WERI-Rb-1 (cell line): ENCODE measurements around the gene PPOX.

ENCODE experiments used
- DNase-seq: peaks from one replicate; pipeline ENCODE4 v3.0.0-alpha.2; 2020
- H3K27ac ChIP-seq: fragments of 250-450 bp; sonication (Bioruptor Pico); 2 replicates; pipeline ENCODE4 v1.5.1; 2020; ENCODE audit warnings: mild to moderate bottlenecking, moderate library complexity
- H3K27me3 ChIP-seq: fragments of 250-450 bp; sonication (Bioruptor Pico); 2 replicates; pipeline ENCODE4 v1.5.1; 2021; ENCODE audit warnings: mild to moderate bottlenecking, low read depth, moderate library complexity; ENCODE audit not compliant: insufficient read depth, severe bottlenecking
- H3K36me3 ChIP-seq: fragments of 250-450 bp; sonication (Bioruptor Pico); 2 replicates; pipeline ENCODE4 v1.5.1; 2020; ENCODE audit warnings: mild to moderate bottlenecking, moderate library complexity
- H3K4me3 ChIP-seq: 2 replicates; pipeline ENCODE4 v1.5.1; 2011; ENCODE audit warnings: low read depth, mild to moderate bottlenecking, control low read depth, low read length
- H3K9me3 ChIP-seq: fragments of 250-450 bp; sonication (Bioruptor Pico); 2 replicates; pipeline ENCODE4 v1.5.1; 2021; ENCODE audit warnings: mild to moderate bottlenecking, moderate library complexity; ENCODE audit not compliant: severe bottlenecking
- CTCF ChIP-seq: IDR thresholded peaks from 2 replicates; pipeline ENCODE4 v1.5.1; 2011; ENCODE audit warnings: low read depth, mild to moderate bottlenecking, control low read depth, inconsistent platforms, low read length

The PPOX gene

DNA sequence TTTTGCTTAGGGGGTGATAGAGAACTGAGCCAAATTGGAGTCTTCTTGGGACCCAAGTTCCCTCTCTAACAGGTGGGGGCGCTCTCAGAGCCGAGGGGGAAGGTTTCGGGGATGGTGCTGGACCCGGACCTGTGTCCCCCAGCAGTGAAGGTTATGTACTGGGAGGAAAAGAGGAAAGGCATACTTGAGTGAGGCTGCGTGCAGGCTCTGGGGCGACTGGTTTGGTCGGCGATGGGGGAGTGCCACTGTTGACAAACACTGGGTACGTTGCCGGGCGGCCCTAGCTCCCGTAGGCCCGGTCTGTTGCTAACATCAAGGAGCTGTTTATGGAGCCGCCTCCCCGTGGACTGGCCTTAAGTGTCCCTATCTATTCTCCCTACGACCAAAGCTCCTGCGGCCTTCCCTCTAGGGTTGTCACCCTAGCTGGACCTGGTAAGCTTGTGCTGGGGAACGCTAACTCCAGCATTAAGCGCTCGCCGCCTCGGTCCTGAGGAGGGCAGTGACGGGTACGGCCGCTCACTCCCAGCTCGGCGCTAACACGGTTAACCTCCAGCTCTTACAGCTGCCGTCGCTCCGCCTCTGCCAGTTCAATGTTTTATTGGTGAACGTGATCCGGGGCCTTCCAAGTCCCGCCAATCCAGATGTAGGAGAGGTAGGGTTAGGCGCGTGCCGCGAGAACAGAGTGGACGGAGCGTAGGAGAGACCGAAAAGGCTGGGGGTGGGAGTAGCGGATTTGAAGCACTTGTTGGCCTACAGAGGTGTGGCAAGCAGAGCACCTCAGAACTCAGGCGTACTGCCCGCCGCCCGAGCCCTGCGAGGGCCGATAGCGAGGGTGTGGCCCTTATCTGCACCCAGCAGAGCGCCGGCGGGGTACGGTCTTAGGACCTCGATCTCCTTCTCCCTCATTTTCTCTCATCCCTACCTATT lies at the start of gene PPOX:
Gene PPOX (plus strand): TSS at position 685 of the 927 bp plus-strand sequence. CDS start 422 bp downstream, outside the sequence.
- peak within 1 kb of the TSS; percentile 68 for H3K4me3 ChIP-seq
- H3K27me3 ChIP-seq = no peaks in the 10 kb centered on the region
- TF ChIP-seq CTCF = peak; percentile 74
- H3K9me3 ChIP-seq = no peaks in the 10 kb centered on the region
- peak within 1 kb of the TSS; percentile 61 for H3K27ac ChIP-seq
- H3K36me3 ChIP-seq = peaks cover 68% of the 10 kb centered on the region
- DNase-seq = peak; percentile 100

- H3K4me3 ChIP-seq = peak within 1 kb of the TSS; percentile 59
- H3K9me3 ChIP-seq = no peaks in the 10 kb centered on the region
- H3K27me3 ChIP-seq = no peaks in the 10 kb centered on the region
- DNase-seq = peak; percentile 93
- TF ChIP-seq CTCF = no peak
- peak within 1 kb of the TSS; percentile 84 for H3K27ac ChIP-seq
- H3K36me3 ChIP-seq = peaks cover 65% of the 10 kb centered on the region
Observed at GRCh38 chr1:161117759-161118581, 48.3 kb upstream of the PPOX start, which contains the start of the genes NIT1 and PFDN2. TSS of gene NIT1 (plus strand) at chr1:161118105. CDS start at chr1:161118177, 72 bp downstream. TSS of gene PFDN2 (minus strand) at chr1:161118037. CDS start at chr1:161118026, 11 bp downstream.

DNA sequence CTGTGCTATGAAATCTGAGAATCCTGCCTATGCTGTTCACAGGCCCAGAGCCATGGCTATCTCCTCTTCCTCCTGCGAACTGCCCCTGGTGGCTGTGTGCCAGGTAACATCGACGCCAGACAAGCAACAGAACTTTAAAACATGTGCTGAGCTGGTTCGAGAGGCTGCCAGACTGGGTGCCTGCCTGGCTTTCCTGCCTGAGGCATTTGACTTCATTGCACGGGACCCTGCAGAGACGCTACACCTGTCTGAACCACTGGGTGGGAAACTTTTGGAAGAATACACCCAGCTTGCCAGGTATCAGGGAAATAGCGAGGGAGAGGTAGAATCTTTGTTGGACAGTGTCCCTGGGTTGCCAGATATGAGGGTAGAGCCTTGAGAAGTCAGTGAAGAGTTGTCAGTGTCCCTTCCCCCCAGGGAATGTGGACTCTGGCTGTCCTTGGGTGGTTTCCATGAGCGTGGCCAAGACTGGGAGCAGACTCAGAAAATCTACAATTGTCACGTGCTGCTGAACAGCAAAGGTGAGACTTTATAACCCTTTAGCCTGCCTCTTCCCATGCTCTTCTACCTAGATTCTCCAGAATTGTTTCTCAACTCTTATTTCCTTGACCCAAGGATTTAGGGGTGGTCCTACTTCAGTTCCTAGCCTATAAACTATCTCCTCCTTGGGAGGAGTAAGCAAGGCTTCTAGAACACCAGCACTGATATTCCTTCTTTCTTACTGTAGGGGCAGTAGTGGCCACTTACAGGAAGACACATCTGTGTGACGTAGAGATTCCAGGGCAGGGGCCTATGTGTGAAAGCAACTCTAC lies 46.9 kb upstream of the PPOX start:
- Histone ChIP-seq H3K27ac (peak overlapping the region; percentile 84; the same call in 1 of the 2 replicates), H3K36me3 (peaks cover 77% of the 10 kb centered on the region), H3K4me3 (no peak overlapping the region; the same call in 1 of the 2 replicates), H3K9me3 (no peaks in the 10 kb centered on the region), H3K27me3 (no peaks in the 10 kb centered on the region)
- peak; percentile 51 for TF ChIP-seq CTCF
- DNase-seq = peak; percentile 41

- Histone ChIP-seq H3K27ac (no peak overlapping the region), H3K36me3 (peaks cover 82% of the 10 kb centered on the region), H3K27me3 (no peaks in the 10 kb centered on the region), H3K4me3 (no peak overlapping the region), H3K9me3 (no peaks in the 10 kb centered on the region)
- TF ChIP-seq CTCF = no peak
- no peak for DNase-seq
Observed at GRCh38 chr1:161121042-161121650, 45.1 kb upstream of the PPOX start.

GRCh38 chr1:161121834-161122233 lies 44.4 kb upstream of the PPOX start:
- Histone ChIP-seq H3K36me3 (peaks cover 83% of the 10 kb centered on the region), H3K27me3 (no peaks in the 10 kb centered on the region), H3K27ac (no peak overlapping the region), H3K9me3 (no peaks in the 10 kb centered on the region), H3K4me3 (no peak overlapping the region)
- DNase-seq = no peak
- TF ChIP-seq CTCF = no peak
